PC-9 (cell line): Measurements from ENCODE around the gene MTX1. TPM values are rescaled to one million over a fixed set of nuclear protein-coding genes. Genes with fewer than 3 reads are reported as not detected.
"Not testable (repeated sequence)": the region's sequence is repeated elsewhere in the genome, so short reads cannot be mapped to it uniquely, and the experiment has no call there.

Experiments used
- BruUV-seq: library from RNA; stranded (reverse); fragments of 400-500 nt; replicated peaks from 2 replicates; lab custom pipeline; 2021; lab: Mats Ljungman, UMichigan
- CTCF ChIA-PET: fragments of 300-600 bp; sonication (Branson Sonifier 250); formaldehyde crosslinking; loops from one replicate; lab custom pipeline; 2022; ENCODE audit warnings: antibody characterized with exemption; lab: Charles Lee
- POLR2A ChIA-PET: fragments of 300-600 bp; sonication (Branson Sonifier 250); formaldehyde crosslinking; loops from one replicate; lab custom pipeline; 2022; ENCODE audit warnings: antibody characterized with exemption; ENCODE audit not compliant: unreplicated experiment; lab: Charles Lee
- DNase-seq, 2 experiments: peaks; one replicate each; pipeline versions ENCODE4 v3.0.0 to v3.0.0-alpha.2; 2015 to 2022; ENCODE audit warnings: mixed read lengths in 1 of 2
- H2AFZ ChIP-seq: fragments of 200-600 bp; sonication (generic); 2 replicates; pipeline ENCODE4 v1.8.1; 2017; ENCODE audit warnings: antibody characterized with exemption
- H3F3A ChIP-seq: fragments of 200-600 bp; sonication (generic); 2 replicates; pipeline ENCODE4 v1.8.1; 2017; ENCODE audit warnings: antibody characterized with exemption, mild to moderate bottlenecking, low read depth; ENCODE audit not compliant: insufficient read depth
- H3K27ac ChIP-seq: fragments of 200-600 bp; sonication (generic); 2 replicates; pipeline ENCODE4 v1.6.1; 2016; ENCODE audit warnings: mixed run types
- H3K27me3 ChIP-seq: fragments of 200-600 bp; sonication (generic); 2 replicates; pipeline ENCODE4 v1.6.1; 2016; ENCODE audit warnings: low read depth, mixed run types; ENCODE audit not compliant: insufficient read depth
- H3K36me3 ChIP-seq: fragments of 200-600 bp; sonication (generic); 2 replicates; pipeline ENCODE4 v1.6.1; 2016; ENCODE audit warnings: low read depth, mixed run types
- H3K4me1 ChIP-seq: fragments of 200-600 bp; sonication (generic); replicated peaks from 2 replicates; pipeline ENCODE4 v1.6.1; 2016; ENCODE audit warnings: mixed run types; ENCODE audit not compliant: insufficient read depth
- H3K4me2 ChIP-seq: fragments of 200-600 bp; sonication (generic); 2 replicates; pipeline ENCODE4 v1.6.1; 2017; ENCODE audit warnings: mixed run types
- H3K4me3 ChIP-seq: fragments of 200-600 bp; sonication (generic); 2 replicates; pipeline ENCODE4 v1.6.1; 2016; ENCODE audit warnings: mixed run types
- H3K79me2 ChIP-seq: fragments of 200-600 bp; sonication (generic); 2 replicates; pipeline ENCODE4 v1.6.1; 2017; ENCODE audit warnings: low read depth, mixed run types
- H3K9me2 ChIP-seq: fragments of 200-600 bp; sonication (generic); 2 replicates; pipeline ENCODE4 v1.8.1; 2017; ENCODE audit warnings: mild to moderate bottlenecking; ENCODE audit not compliant: insufficient read depth
- H3K9me3 ChIP-seq: fragments of 200-600 bp; sonication (generic); 2 replicates; pipeline ENCODE4 v1.8.1; 2016; ENCODE audit warnings: low read depth; ENCODE audit not compliant: insufficient read depth
- H4K20me1 ChIP-seq: fragments of 200-600 bp; sonication (generic); 2 replicates; pipeline ENCODE4 v1.8.1; 2017; ENCODE audit not compliant: insufficient read depth
- CTCF ChIP-seq: fragments of 200-600 bp; sonication (generic); conservative IDR thresholded peaks from 2 replicates; pipeline ENCODE4 v1.6.1; 2017; ENCODE audit warnings: mixed run types, antibody characterized with exemption, mild to moderate bottlenecking, moderate library complexity
- EZH2 ChIP-seq: fragments of 200-600 bp; sonication (generic); IDR thresholded peaks from 2 replicates; pipeline ENCODE4 v1.8.0; 2017; ENCODE audit warnings: antibody characterized with exemption, low read depth
- intact Hi-C: fragments of 100-400 bp; cut with micrococcal nuclease; formaldehyde crosslinking; loops from one replicate; pipeline ENCODE4 v1.10.0; 2022; ENCODE audit not compliant: unreplicated experiment
- total RNA-seq: library from RNA; stranded (reverse); gene quantifications from 2 replicates; pipeline ENCODE4 v1.2.3, GENCODE V29; 2021

Gene MTX1
- total RNA-seq, 1 experiment from 2014 or later = 56.1 TPM

- CTCF ChIA-PET, intact Hi-C loops: not testable (repeated sequence)
These were observed 23.8 kb downstream of the MTX1 start for GRCh38 chr1:155232001-155232978.

DNA sequence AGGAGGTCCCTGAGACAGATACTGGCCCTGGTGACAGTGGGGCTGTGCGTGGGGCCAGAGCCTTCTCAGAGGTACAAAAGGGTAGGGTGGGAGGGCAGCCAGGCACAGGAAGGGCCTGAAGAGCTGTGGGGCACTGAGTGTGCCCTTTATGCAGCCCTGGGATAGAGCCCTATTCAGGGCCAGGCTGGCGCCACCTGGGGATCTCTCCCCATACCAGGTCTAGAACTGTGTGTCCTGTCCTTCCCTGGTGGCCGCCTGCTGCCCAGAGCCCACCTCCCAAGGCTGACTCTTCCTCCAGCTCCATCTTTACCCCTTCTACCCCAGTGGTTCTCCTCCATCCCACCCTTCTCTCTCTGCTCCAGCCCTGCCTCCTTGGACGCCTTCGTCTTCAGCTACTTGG lies 25.0 kb downstream of the MTX1 start:
- H3K27me3 ChIP-seq, H3K4me3 ChIP-seq, H3F3A ChIP-seq, H3K79me2 ChIP-seq, H3K27ac ChIP-seq, H3K36me3 ChIP-seq, H3K9me3 ChIP-seq, H3K4me2 ChIP-seq, BruUV-seq, CTCF ChIA-PET, POLR2A ChIA-PET, H2AFZ ChIP-seq, H4K20me1 ChIP-seq, H3K4me1 ChIP-seq, intact Hi-C loops, DNase-seq, H3K9me2 ChIP-seq: not testable (repeated sequence)

More at GRCh38 chr1:155232001-155232978, 23.8 kb downstream of the MTX1 start:
- H3K27me3 ChIP-seq, H2AFZ ChIP-seq, H3K27ac ChIP-seq, H3K36me3 ChIP-seq, POLR2A ChIA-PET, H3K9me2 ChIP-seq, H3K4me3 ChIP-seq, H3K79me2 ChIP-seq, H3K9me3 ChIP-seq, H4K20me1 ChIP-seq, DNase-seq, BruUV-seq, H3K4me1 ChIP-seq, H3F3A ChIP-seq, H3K4me2 ChIP-seq: not testable (repeated sequence)

DNA sequence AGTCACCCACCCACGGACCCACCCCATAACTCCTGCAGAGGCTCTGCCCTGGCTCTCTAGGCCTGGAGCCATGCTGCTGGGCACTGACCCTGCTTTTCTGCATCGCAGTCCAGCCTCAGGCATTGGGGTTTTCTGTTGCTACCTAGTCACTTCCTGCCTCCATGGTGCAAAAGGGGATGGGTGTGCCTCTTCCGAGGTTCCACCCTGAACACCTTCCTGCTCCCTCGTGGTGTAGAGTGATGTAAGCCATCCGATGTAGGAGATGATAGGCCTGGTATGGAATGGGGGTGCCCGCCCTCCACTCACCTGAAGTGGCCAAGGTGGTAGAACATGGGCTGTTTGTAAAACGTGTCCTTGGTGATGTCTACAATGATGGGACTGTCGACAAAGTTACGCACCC lies 26.9 kb downstream of the MTX1 start:
- intact Hi-C loops, DNase-seq, H3K27me3 ChIP-seq, CTCF ChIA-PET, H3K4me3 ChIP-seq, H3K4me1 ChIP-seq, H3K79me2 ChIP-seq, H3K36me3 ChIP-seq, H3K27ac ChIP-seq, BruUV-seq, H4K20me1 ChIP-seq, H3K4me2 ChIP-seq, H3F3A ChIP-seq, POLR2A ChIA-PET, H3K9me3 ChIP-seq, H2AFZ ChIP-seq, H3K9me2 ChIP-seq: not testable (repeated sequence)

DNA sequence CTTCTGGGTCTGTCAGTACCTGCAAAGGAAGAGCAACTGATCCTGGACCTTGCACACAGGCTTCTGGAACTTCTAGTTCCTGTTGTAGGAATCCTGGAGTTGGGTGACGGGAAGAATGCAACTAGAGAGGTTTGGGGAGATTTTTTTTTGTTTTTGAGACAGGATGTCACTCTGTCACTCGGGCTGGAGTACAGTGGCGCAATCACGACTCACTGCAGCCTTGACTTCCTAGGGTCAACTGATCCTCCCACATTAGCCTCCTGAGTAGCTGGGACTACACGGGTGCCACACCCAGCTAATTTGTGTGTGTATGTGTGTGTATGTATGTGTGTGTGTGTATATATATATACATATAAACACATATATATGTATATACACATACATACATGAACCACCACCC lies 28.0 kb downstream of the MTX1 start:
- ChIA-PET CTCF (interaction anchor here (0.8 kb wide), 1 partner anchor 12 kb away, joined by 4 read pairs; no protein-coding TSS in a partner anchor), POLR2A (no interaction called here)
- 0 out of 2 replicates have a peak overlapping the region, but pooled peaks have one; percentile 26 for H3K4me2 ChIP-seq
- no peaks in the 10 kb centered on the region for H3K9me3 ChIP-seq
- peak in 1 of 2 experiments; percentile 62 for DNase-seq
- H3K79me2 ChIP-seq = no peaks in the 10 kb centered on the region
- TF ChIP-seq CTCF (no peak), EZH2 (no peak)
- no peak overlapping the region for H2AFZ ChIP-seq
- H3K36me3 ChIP-seq = no peaks in the 10 kb centered on the region
- H3K27ac ChIP-seq = no peak overlapping the region
- peaks cover 11% of the 10 kb centered on the region; the same call in 1 of the 2 replicates for H3F3A ChIP-seq
- no peaks in the 10 kb centered on the region for H3K9me2 ChIP-seq
- H3K4me3 ChIP-seq = no peak overlapping the region
- peaks cover 3% of the 10 kb centered on the region for H3K4me1 ChIP-seq
- no peaks in the 10 kb centered on the region for H3K27me3 ChIP-seq
- no peaks in the 10 kb centered on the region for H4K20me1 ChIP-seq
- no TSS peak for BruUV-seq
- intact Hi-C loops = no loop called here
